ENCODE data around the gene RANBP3L.
A peak's percentile ranks its signal among the peaks of the same experiment; 100 is the strongest.
"Not testable (repeated sequence)": the region's sequence is repeated elsewhere in the genome, so short reads cannot be mapped to it uniquely, and the experiment has no call there.

The RANBP3L gene

DNA sequence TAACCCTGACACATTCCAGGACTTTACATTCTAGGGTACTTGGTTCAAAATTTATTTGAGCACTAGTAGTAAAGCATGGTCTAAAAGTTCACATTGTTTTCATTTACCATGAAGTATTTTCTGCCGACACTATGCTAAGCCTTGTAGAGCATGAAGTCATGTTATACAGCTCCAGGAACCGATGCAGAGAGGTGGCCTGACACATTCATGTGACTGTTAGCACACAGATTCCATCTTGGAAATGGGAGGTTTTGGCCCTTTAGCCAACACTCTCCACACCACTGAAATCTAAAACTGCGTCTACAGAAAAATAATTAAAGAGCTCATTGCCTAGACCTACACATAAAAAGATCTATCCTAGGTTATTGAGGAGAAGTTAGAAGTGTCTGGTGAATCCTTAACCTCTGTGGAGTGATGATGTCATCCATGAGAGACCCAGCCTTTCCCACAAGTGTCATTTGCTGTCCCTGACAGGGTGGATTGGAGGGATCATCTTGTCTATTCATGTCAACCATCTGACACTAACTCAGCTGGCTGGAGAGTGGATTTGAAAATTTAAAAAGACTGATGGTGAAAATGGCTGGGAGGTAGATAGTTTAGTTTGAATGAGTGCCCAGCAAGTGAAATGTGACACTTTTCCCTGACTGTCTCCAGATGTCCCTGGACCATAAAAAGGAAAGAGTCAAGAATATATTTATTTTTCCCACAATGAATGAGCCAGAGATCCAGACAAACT, 1.3 kb downstream of the RANBP3L start:
- no peak overlapping the region for H3K9ac ChIP-seq
- H4K20me1 ChIP-seq: no peaks in the 10 kb centered on the region
- H3K27ac ChIP-seq: no peak overlapping the region
- H3K4me1 ChIP-seq: peaks cover 4 to 42% (median 16%) of the 10 kb centered on the region in 10 experiments; a peak in 16 of 20 replicates
- H3K9me3 ChIP-seq (replicated peaks in 1 of 11): peaks cover 3 to 9% (median 8%) of the 10 kb centered on the region in 11 experiments; a peak in 18 of 22 replicates
- no peak overlapping the region for H3K4me3 ChIP-seq
- no peaks in the 10 kb centered on the region for H3K36me3 ChIP-seq
- no peak overlapping the region for H3K4me2 ChIP-seq
- no peak for TF ChIP-seq Cebpa-rat (IDR thresholded peaks at IDR 0.05)
- no peaks in the 10 kb centered on the region for H3K27me3 ChIP-seq

GRCh38 chr5:36298552-36298951, 3.1 kb downstream of the RANBP3L start:
- no peaks in the 10 kb centered on the region for H4K20me1 ChIP-seq
- no peak for TF ChIP-seq Cebpa-rat (IDR thresholded peaks at IDR 0.05)
- no peaks in the 10 kb centered on the region for H3K27me3 ChIP-seq
- H3K27ac ChIP-seq: no peak overlapping the region
- H3K4me3 ChIP-seq: no peak overlapping the region
- H3K4me1 ChIP-seq: peaks cover 4 to 26% (median 13%) of the 10 kb centered on the region in 10 experiments; a peak in 16 of 20 replicates
- H3K9ac ChIP-seq: no peak overlapping the region
- H3K4me2 ChIP-seq: peak overlapping the region in 3 of 11 experiments; percentile 2 to 19 (median 13); a peak in 5 of 22 replicates
- H3K36me3 ChIP-seq: no peaks in the 10 kb centered on the region
- H3K9me3 ChIP-seq (replicated peaks in 1 of 11): peaks cover 7 to 15% (median 12%) of the 10 kb centered on the region in 11 experiments; a peak in 18 of 22 replicates

- H3K4me1 ChIP-seq: peaks cover 4 to 26% (median 13%) of the 10 kb centered on the region in 10 experiments; a peak in 16 of 20 replicates
- no peaks in the 10 kb centered on the region for H4K20me1 ChIP-seq
- H3K4me2 ChIP-seq: no peak overlapping the region
- H3K9me3 ChIP-seq (replicated peaks in 1 of 11): peaks cover 7 to 15% (median 12%) of the 10 kb centered on the region in 11 experiments; a peak in 18 of 22 replicates
- H3K27me3 ChIP-seq: no peaks in the 10 kb centered on the region
- H3K36me3 ChIP-seq: no peaks in the 10 kb centered on the region
- no peak overlapping the region for H3K4me3 ChIP-seq
- TF ChIP-seq Cebpa-rat (IDR thresholded peaks at IDR 0.05): no peak
- no peak overlapping the region for H3K9ac ChIP-seq
- no peak overlapping the region for H3K27ac ChIP-seq
These were observed 4.0 kb downstream of the RANBP3L start for GRCh38 chr5:36297653-36298052.

DNA sequence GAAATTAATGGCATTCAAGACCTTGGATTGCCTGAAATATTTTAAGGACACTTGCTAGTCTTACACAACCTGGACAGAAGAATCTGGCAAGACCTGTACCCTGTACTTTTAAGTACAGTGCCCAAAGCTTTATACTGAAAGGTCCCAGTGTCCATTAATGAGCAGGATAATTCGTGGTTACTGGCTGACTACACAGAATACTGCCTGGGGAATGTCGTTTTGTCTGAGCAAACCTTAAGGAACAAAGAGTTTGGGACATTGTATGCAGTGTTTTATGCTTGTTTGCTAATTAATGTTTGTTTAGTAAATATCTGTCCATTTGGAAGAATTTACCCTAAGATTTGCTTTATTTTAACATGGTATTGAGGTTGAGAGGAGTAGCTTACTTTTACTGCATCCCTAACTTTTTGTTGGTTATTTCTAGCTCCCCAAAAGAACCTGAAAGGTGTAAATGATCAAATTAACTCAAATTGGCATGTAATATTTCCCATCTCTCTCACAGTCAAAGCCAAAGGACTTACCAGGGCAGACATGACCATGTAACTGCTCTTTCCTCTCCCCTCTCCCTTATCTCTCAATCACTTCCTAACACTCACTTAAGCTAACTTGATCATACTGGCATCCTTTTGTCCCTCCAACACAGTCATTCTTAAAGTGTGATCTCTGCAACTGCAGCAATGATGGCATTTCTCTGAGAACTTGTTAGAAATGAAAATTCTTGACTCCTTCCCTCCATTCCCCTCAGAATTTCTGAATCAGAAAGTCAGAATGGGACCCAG, 15.7 kb downstream of the RANBP3L start:
- Histone ChIP-seq H3K9ac (no peak overlapping the region), H3K27me3 (no peaks in the 10 kb centered on the region), H3K9me3 (replicated peaks in 1 of 11) (no peaks in the 10 kb centered on the region; a peak in 1 of 22 replicates), H3K4me1 (no peaks in the 10 kb centered on the region), H3K4me2 (no peak overlapping the region), H3K4me3 (no peak overlapping the region), H3K27ac (no peak overlapping the region), H3K36me3 (no peaks in the 10 kb centered on the region), H4K20me1 (no peaks in the 10 kb centered on the region)
- TF ChIP-seq Cebpa-rat (IDR thresholded peaks at IDR 0.05): no peak

GRCh38 chr5:36283775-36284174, 17.9 kb downstream of the RANBP3L start:
- H3K4me3 ChIP-seq; H4K20me1 ChIP-seq; H3K9ac ChIP-seq; H3K9me3 ChIP-seq (replicated peaks in 1 of 11); H3K36me3 ChIP-seq; H3K27me3 ChIP-seq; H3K27ac ChIP-seq; H3K4me2 ChIP-seq: not testable (repeated sequence)
- H3K4me1 ChIP-seq: peaks cover 0 to 13% (median 7%) of the 10 kb centered on the region in 10 experiments; a peak in 11 of 20 replicates

GRCh38 chr5:36281626-36282025, 20.1 kb downstream of the RANBP3L start:
- H3K4me2 ChIP-seq: no peak overlapping the region
- H3K27ac ChIP-seq: no peak overlapping the region
- no peak overlapping the region for H3K4me3 ChIP-seq
- no peak overlapping the region for H3K9ac ChIP-seq
- no peaks in the 10 kb centered on the region for H4K20me1 ChIP-seq
- peaks cover 0 to 14% (median 7%) of the 10 kb centered on the region in 10 experiments; a peak in 12 of 20 replicates for H3K4me1 ChIP-seq
- H3K36me3 ChIP-seq: no peaks in the 10 kb centered on the region
- H3K27me3 ChIP-seq: no peaks in the 10 kb centered on the region
- H3K9me3 ChIP-seq (replicated peaks in 1 of 11): peaks cover 0 to 10% (median 5%) of the 10 kb centered on the region in 11 experiments; a peak in 10 of 22 replicates
- TF ChIP-seq Cebpa-rat (IDR thresholded peaks at IDR 0.05): no peak

- H3K27ac ChIP-seq: no peak overlapping the region
- H3K27me3 ChIP-seq: no peaks in the 10 kb centered on the region
- no peaks in the 10 kb centered on the region for H4K20me1 ChIP-seq
- H3K9me3 ChIP-seq (replicated peaks in 1 of 11): peaks cover 0 to 10% (median 5%) of the 10 kb centered on the region in 11 experiments; a peak in 10 of 22 replicates
- no peak overlapping the region for H3K9ac ChIP-seq
- no peaks in the 10 kb centered on the region for H3K36me3 ChIP-seq
- no peak overlapping the region for H3K4me3 ChIP-seq
- peaks cover 0 to 14% (median 7%) of the 10 kb centered on the region in 10 experiments; a peak in 13 of 20 replicates for H3K4me1 ChIP-seq
- peak overlapping the region in 8 of 11 experiments; percentile 6 to 49 (median 30); a peak in 10 of 22 replicates for H3K4me2 ChIP-seq
- TF ChIP-seq Cebpa-rat (IDR thresholded peaks at IDR 0.05): no peak
These were observed 22.5 kb downstream of the RANBP3L start for GRCh38 chr5:36279054-36279698.

DNA sequence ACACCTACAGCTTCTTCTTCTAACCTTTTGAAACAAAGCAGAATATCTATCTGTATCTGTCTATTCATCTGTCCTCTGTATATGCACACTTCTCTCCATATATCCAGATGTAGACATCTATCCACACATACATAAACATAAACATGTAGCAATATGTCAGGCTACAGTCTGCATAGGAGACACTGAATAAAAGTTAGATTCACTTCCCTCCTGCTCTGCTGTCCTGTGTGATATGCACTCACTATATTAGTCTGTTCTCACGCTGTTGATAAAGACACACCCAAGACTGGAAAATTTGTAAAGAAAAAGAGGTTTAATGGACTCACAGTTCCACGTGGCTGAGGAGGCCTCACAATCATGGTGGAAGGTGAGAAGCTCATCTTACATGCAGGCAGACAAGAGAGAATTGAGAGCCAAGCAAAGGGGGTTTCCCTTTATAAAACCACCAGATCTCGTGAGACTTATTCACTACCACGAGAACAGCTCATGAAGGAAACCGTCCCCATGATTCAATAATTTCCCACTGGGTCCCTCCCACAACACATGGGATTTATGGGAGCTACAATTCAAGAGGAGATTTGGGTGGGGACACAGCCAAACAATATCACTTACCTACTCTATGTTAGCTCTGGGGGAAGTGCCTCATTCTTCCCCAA, 24.1 kb downstream of the RANBP3L start:
- H3K9ac ChIP-seq: no peak overlapping the region
- H3K27me3 ChIP-seq: no peaks in the 10 kb centered on the region
- H3K4me1 ChIP-seq: peaks cover 0 to 14% (median 9%) of the 10 kb centered on the region in 10 experiments; a peak in 15 of 20 replicates
- no peaks in the 10 kb centered on the region for H4K20me1 ChIP-seq
- peaks cover 0 to 10% (median 5%) of the 10 kb centered on the region in 11 experiments; a peak in 10 of 22 replicates for H3K9me3 ChIP-seq (replicated peaks in 1 of 11)
- H3K36me3 ChIP-seq: no peaks in the 10 kb centered on the region
- H3K4me3 ChIP-seq: no peak overlapping the region
- no peak for TF ChIP-seq Cebpa-rat (IDR thresholded peaks at IDR 0.05)
- H3K4me2 ChIP-seq: no peak overlapping the region
- H3K27ac ChIP-seq: no peak overlapping the region

Measured in BLaER1 treated with 17β-estradiol and CSF1 and Interleukin-3, amounts not matched to agents 10 nM and 100 nM (cell line).